ENCODE measurements around the gene POLR3F. TPM values are rescaled to one million over a fixed set of nuclear protein-coding genes. Genes with fewer than 3 reads are reported as not detected.
"Not testable (repeated sequence)": the region's sequence is repeated elsewhere in the genome, so short reads cannot be mapped to it uniquely, and the experiment has no call there.

Gene POLR3F
- total RNA-seq, 1 experiment from 2014 or later, result 15.7 TPM

DNA sequence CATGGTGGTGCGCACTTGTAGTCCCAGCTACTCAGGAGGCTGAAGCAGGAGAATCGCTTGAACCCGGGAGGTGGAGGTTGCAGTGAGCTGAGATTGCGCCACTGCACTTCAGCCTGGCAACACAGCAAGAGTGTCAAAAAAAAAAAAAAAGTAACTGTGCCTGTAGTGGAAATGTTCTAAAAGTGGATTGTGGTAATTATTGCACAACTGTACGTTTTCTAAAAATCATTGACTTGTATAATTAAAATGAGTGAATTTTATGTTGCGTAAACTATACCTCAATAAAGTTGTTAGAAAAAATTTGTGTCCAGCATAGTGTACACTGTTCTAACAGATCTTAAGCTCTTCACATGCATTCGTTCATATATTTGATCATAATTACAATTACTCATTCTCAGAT, 46.0 kb downstream of the POLR3F start:
- intact Hi-C loops (cut with micrococcal nuclease; ENCODE audit: unreplicated experiment), result no loop called here
- ChIA-PET POLR2A (no interaction called here), CTCF (no interaction called here)
- Histone ChIP-seq H3K36me3 (ENCODE audit: control insufficient read depth, insufficient read depth, low read length) (peaks cover 2% of the 10 kb centered on the region), H3K4me1 (no peaks in the 10 kb centered on the region), H3K27me3 (replicated peaks; ENCODE audit: control insufficient read depth, insufficient read depth, low read length) (no peaks in the 10 kb centered on the region), H3K9me3 (no peaks in the 10 kb centered on the region), H3K4me3 (ENCODE audit: low read depth, low read length) (no peak overlapping the region)
- TF ChIP-seq, protein P1, sequence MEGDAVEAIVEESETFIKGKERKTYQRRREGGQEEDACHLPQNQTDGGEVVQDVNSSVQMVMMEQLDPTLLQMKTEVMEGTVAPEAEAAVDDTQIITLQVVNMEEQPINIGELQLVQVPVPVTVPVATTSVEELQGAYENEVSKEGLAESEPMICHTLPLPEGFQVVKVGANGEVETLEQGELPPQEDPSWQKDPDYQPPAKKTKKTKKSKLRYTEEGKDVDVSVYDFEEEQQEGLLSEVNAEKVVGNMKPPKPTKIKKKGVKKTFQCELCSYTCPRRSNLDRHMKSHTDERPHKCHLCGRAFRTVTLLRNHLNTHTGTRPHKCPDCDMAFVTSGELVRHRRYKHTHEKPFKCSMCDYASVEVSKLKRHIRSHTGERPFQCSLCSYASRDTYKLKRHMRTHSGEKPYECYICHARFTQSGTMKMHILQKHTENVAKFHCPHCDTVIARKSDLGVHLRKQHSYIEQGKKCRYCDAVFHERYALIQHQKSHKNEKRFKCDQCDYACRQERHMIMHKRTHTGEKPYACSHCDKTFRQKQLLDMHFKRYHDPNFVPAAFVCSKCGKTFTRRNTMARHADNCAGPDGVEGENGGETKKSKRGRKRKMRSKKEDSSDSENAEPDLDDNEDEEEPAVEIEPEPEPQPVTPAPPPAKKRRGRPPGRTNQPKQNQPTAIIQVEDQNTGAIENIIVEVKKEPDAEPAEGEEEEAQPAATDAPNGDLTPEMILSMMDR (IDR thresholded peaks at IDR 0.05; ENCODE audit: insufficient read depth in 1 of 2, low read depth in 1 of 2, low read length in 1 of 2, severe bottlenecking in 1 of 2, unreplicated experiment in 1 of 2), result no peak
- Mint-ChIP-seq H3K4me3 (ENCODE audit: unreplicated experiment) (no peak overlapping the region), H3K9me3 (ENCODE audit: unreplicated experiment) (no peaks in the 10 kb centered on the region), H3K36me3 (ENCODE audit: insufficient read depth, unreplicated experiment) (peaks cover 57% of the 10 kb centered on the region), H3K4me1 (ENCODE audit: low read depth, unreplicated experiment) (no peaks in the 10 kb centered on the region), H3K27ac (ENCODE audit: unreplicated experiment) (no peak overlapping the region), H3K27me3 (ENCODE audit: insufficient read depth, unreplicated experiment) (no peaks in the 10 kb centered on the region)
- no TSS peak for BruUV-seq (replicated peaks)
- no peak for DNase-seq

DNA sequence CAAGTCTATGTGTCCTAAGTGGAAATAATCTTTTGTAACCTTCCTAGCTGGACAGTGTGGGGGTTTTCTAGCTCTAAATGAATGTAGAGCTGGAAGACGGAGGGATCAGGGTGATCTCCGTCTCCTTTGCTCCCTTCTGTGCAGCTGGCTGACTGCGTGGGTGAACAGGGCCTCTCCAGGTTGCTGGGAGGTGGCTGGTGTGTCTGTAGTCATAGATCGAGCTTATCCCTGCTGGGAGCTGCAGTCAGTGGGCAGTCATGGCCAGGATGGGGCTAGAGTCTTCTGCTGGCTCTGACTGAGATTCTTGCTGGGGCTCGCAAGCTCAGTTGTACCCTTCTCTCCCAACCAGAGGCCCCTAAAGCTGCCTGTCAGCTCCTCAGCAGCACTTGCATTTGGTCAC, 46.9 kb downstream of the POLR3F start:
- H3K36me3 Mint-ChIP-seq (ENCODE audit: insufficient read depth, unreplicated experiment), result peaks cover 55% of the 10 kb centered on the region
- BruUV-seq (replicated peaks), result no TSS peak
- Histone ChIP-seq H3K36me3 (ENCODE audit: control insufficient read depth, insufficient read depth, low read length) (peaks cover 2% of the 10 kb centered on the region), H3K27me3 (replicated peaks; ENCODE audit: control insufficient read depth, insufficient read depth, low read length) (no peaks in the 10 kb centered on the region), H3K4me1 (no peaks in the 10 kb centered on the region), H3K9me3 (no peaks in the 10 kb centered on the region), H3K4me3 (ENCODE audit: low read depth, low read length) (no peak overlapping the region)
- no peak for DNase-seq
- H3K4me1 Mint-ChIP-seq (ENCODE audit: low read depth, unreplicated experiment), result no peaks in the 10 kb centered on the region
- CTCF ChIA-PET, result no interaction called here
- no peaks in the 10 kb centered on the region for H3K27me3 Mint-ChIP-seq (ENCODE audit: insufficient read depth, unreplicated experiment)
- H3K4me3 Mint-ChIP-seq (ENCODE audit: unreplicated experiment), result no peak overlapping the region
- POLR2A ChIA-PET, result no interaction called here
- no peaks in the 10 kb centered on the region for H3K9me3 Mint-ChIP-seq (ENCODE audit: unreplicated experiment)
- TF ChIP-seq, protein P1 (IDR thresholded peaks at IDR 0.05; ENCODE audit: insufficient read depth in 1 of 2, low read depth in 1 of 2, low read length in 1 of 2, severe bottlenecking in 1 of 2, unreplicated experiment in 1 of 2), result no peak
- intact Hi-C loops (cut with micrococcal nuclease; ENCODE audit: unreplicated experiment), result no loop called here
- H3K27ac Mint-ChIP-seq (ENCODE audit: unreplicated experiment), result no peak overlapping the region

DNA sequence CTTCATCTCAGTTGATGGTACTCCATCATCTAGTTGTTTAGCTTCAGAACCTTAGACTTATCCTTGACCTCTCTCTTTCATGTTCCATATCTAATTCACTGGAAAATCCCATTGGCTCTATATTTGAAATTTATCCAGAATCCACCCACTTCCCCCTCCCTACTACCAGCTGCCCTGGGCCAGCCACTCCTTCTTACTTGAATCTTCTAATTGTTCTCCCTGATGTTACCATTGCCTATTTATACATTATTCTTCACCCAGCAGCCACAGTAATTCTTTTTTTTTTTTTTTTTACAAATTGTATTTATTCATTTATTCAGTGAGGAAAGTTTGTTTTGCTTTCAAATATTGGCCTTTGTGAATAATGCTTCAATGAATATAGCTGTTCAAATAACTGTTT, 48.8 kb downstream of the POLR3F start:
- ChIA-PET POLR2A (interaction anchor here (0.6 to 0.8 kb wide), 2 partner anchors 9 to 16 kb away, joined by 3 to 6 read pairs; no protein-coding TSS in a partner anchor), CTCF (interaction anchor here (0.7 kb wide), 1 partner anchor 1146 kb away, joined by 6 read pairs; no protein-coding TSS in a partner anchor)
- H3K36me3 Mint-ChIP-seq (ENCODE audit: insufficient read depth, unreplicated experiment), result peaks cover 37% of the 10 kb centered on the region
- Histone ChIP-seq H3K4me1 (no peaks in the 10 kb centered on the region), H3K27me3 (replicated peaks; ENCODE audit: control insufficient read depth, insufficient read depth, low read length) (no peaks in the 10 kb centered on the region), H3K4me3 (ENCODE audit: low read depth, low read length) (no peak overlapping the region), H3K36me3 (ENCODE audit: control insufficient read depth, insufficient read depth, low read length) (peaks cover 2% of the 10 kb centered on the region), H3K9me3 (no peaks in the 10 kb centered on the region)
- TF ChIP-seq, protein P1 (IDR thresholded peaks at IDR 0.05; ENCODE audit: insufficient read depth in 1 of 2, low read depth in 1 of 2, low read length in 1 of 2, severe bottlenecking in 1 of 2, unreplicated experiment in 1 of 2), result no peak
- no peak overlapping the region for H3K4me3 Mint-ChIP-seq (ENCODE audit: unreplicated experiment)
- no peak for DNase-seq
- no peaks in the 10 kb centered on the region for H3K27me3 Mint-ChIP-seq (ENCODE audit: insufficient read depth, unreplicated experiment)
- no TSS peak for BruUV-seq (replicated peaks)
- H3K27ac Mint-ChIP-seq (ENCODE audit: unreplicated experiment), result no peak overlapping the region
- intact Hi-C loops (cut with micrococcal nuclease; ENCODE audit: unreplicated experiment), result no loop called here
- H3K4me1 Mint-ChIP-seq (ENCODE audit: low read depth, unreplicated experiment), result no peaks in the 10 kb centered on the region
- H3K9me3 Mint-ChIP-seq (ENCODE audit: unreplicated experiment), result no peaks in the 10 kb centered on the region

DNA sequence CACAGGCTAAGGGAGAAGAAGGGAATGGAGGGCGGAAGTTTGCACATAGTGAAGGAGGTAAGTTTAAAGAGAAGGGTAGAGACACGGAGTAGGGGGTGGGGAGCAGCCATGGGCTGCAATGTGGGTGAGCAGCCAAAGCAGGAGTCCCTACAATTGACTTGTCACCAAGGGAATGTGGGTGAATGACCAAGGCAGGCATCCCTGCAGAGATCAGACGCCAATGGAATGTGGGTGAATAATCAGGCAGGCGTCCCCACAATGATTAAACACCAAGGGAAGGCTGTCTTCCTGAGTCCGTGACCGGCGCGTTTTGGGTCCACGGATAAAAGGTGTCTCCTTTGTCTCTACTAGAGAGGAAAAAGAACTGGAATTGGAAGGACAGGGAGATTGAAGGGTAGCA, 54.9 kb downstream of the POLR3F start:
- H3K27ac Mint-ChIP-seq (ENCODE audit: unreplicated experiment); DNase-seq; H3K36me3 ChIP-seq (ENCODE audit: control insufficient read depth, insufficient read depth, low read length); H3K4me1 Mint-ChIP-seq (ENCODE audit: low read depth, unreplicated experiment); H3K9me3 Mint-ChIP-seq (ENCODE audit: unreplicated experiment); H3K9me3 ChIP-seq; BruUV-seq (replicated peaks); intact Hi-C loops (cut with micrococcal nuclease; ENCODE audit: unreplicated experiment); H3K27me3 Mint-ChIP-seq (ENCODE audit: insufficient read depth, unreplicated experiment); H3K4me3 ChIP-seq (ENCODE audit: low read depth, low read length); H3K4me1 ChIP-seq; CTCF ChIA-PET; H3K4me3 Mint-ChIP-seq (ENCODE audit: unreplicated experiment); POLR2A ChIA-PET; H3K27me3 ChIP-seq (replicated peaks; ENCODE audit: control insufficient read depth, insufficient read depth, low read length): not testable (repeated sequence)
- H3K36me3 Mint-ChIP-seq (ENCODE audit: insufficient read depth, unreplicated experiment), result peaks cover 27% of the 10 kb centered on the region

Data from Caco-2 (cell line).